Neural progenitor cell (in vitro differentiated cells): Measurements from ENCODE around the gene GDF11. TPM values are rescaled to one million over a fixed set of nuclear protein-coding genes. Genes with fewer than 3 reads are reported as not detected.

Experiments used
- DNase-seq: peaks from one replicate; pipeline ENCODE4 v3.0.0-alpha.2; 2016; ENCODE audit warnings: low spot score
- H2AFZ ChIP-seq: fragments of 200-600 bp; sonication (generic); replicated peaks from 2 replicates; pipeline ENCODE4 v1.6.1; 2016; ENCODE audit warnings: antibody characterized with exemption
- H3F3A ChIP-seq: fragments of 200-600 bp; sonication (generic); 2 replicates; pipeline ENCODE4 v1.6.1; 2016; ENCODE audit warnings: antibody characterized with exemption, low read depth
- H3K27ac ChIP-seq: fragments of 200-600 bp; sonication (generic); 2 replicates; pipeline ENCODE4 v1.5.1; 2016; ENCODE audit warnings: mild to moderate bottlenecking
- H3K27me3 ChIP-seq: fragments of 200-600 bp; sonication (generic); 2 replicates; pipeline ENCODE4 v1.6.1; 2016; ENCODE audit warnings: mild to moderate bottlenecking, moderate library complexity
- H3K36me3 ChIP-seq: fragments of 200-600 bp; sonication (generic); 2 replicates; pipeline ENCODE4 v1.5.1; 2016
- H3K4me1 ChIP-seq: fragments of 200-600 bp; sonication (generic); 2 replicates; pipeline ENCODE4 v1.6.1; 2016; ENCODE audit warnings: mixed run types
- H3K4me2 ChIP-seq: fragments of 200-600 bp; sonication (generic); 2 replicates; pipeline ENCODE4 v1.6.1; 2016
- H3K4me3 ChIP-seq: fragments of 200-600 bp; sonication (generic); 2 replicates; pipeline ENCODE4 v1.5.1; 2016
- H3K79me2 ChIP-seq: fragments of 200-600 bp; sonication (generic); 2 replicates; pipeline ENCODE4 v1.6.1; 2016; ENCODE audit warnings: low read depth
- H3K9ac ChIP-seq: fragments of 200-600 bp; sonication (generic); 2 replicates; pipeline ENCODE4 v1.6.1; 2016
- H3K9me3 ChIP-seq: fragments of 200-600 bp; sonication (generic); 2 replicates; pipeline ENCODE4 v1.5.1; 2016; ENCODE audit warnings: low read depth
- H4K20me1 ChIP-seq: fragments of 200-600 bp; sonication (generic); 2 replicates; pipeline ENCODE4 v1.6.1; 2016; ENCODE audit warnings: low read depth
- H3K27ac Mint-ChIP-seq: 3 replicates; pipeline ENCODE4 v1.8.0; 2021; ENCODE audit warnings: mixed read lengths
- H3K27me3 Mint-ChIP-seq: 2 replicates; pipeline ENCODE4 v1.8.0; 2022; ENCODE audit warnings: low read depth, mild to moderate bottlenecking, inconsistent platforms, moderate library complexity, mixed read lengths; ENCODE audit not compliant: insufficient read depth
- H3K36me3 Mint-ChIP-seq: 3 replicates; pipeline ENCODE4 v1.8.0; 2021; ENCODE audit warnings: mixed read lengths
- H3K4me1 Mint-ChIP-seq: 3 replicates; pipeline ENCODE4 v1.8.0; 2021; ENCODE audit warnings: mixed read lengths
- H3K4me3 Mint-ChIP-seq: 3 replicates; pipeline ENCODE4 v1.8.0; 2021; ENCODE audit warnings: mild to moderate bottlenecking, moderate library complexity, mixed read lengths
- H3K9me3 Mint-ChIP-seq: 3 replicates; pipeline ENCODE4 v1.8.0; 2020; ENCODE audit warnings: mixed read lengths
- CTCF ChIP-seq: fragments of 200-600 bp; sonication (generic); IDR thresholded peaks from 2 replicates; pipeline ENCODE4 v1.5.1; 2017; ENCODE audit warnings: antibody characterized with exemption, mild to moderate bottlenecking
- EZH2 ChIP-seq: fragments of 200-600 bp; sonication (generic); IDR thresholded peaks from 2 replicates; pipeline ENCODE4 v1.6.1; 2017; ENCODE audit warnings: antibody characterized with exemption, mild to moderate bottlenecking, moderate library complexity
- EZH2phosphoT487 ChIP-seq: fragments of 200-600 bp; sonication (generic); IDR thresholded peaks from 2 replicates; pipeline ENCODE4 v1.6.1; 2017; ENCODE audit warnings: antibody characterized with exemption
- total RNA-seq: library from RNA; depleted of rRNA; stranded (reverse); fragments of >200 nt; gene quantifications from 2 replicates; pipeline ENCODE4 v1.2.3, GENCODE V29; 2015; ENCODE audit warnings: low replicate concordance

GDF11 gene
- total RNA-seq, 1 donor from 2014 or later = 9.1 TPM

GRCh38 chr12:55724226-55724939 is 18.5 kb upstream of the GDF11 start:
- Mint-ChIP-seq H3K27ac (no peak overlapping the region), H3K36me3 (peaks cover 14% of the 10 kb centered on the region), H3K4me1 (peaks cover 31% of the 10 kb centered on the region), H3K27me3 (peaks cover 6% of the 10 kb centered on the region), H3K9me3 (no peaks in the 10 kb centered on the region), H3K4me3 (peak overlapping the region; percentile 53)
- no peak overlapping the region for H3K4me3 ChIP-seq
- H3K4me2 ChIP-seq = no peak overlapping the region
- H4K20me1 ChIP-seq = peaks cover 19% of the 10 kb centered on the region
- no peak overlapping the region for H3K27ac ChIP-seq
- no peaks in the 10 kb centered on the region for H3K36me3 ChIP-seq
- H3K9ac ChIP-seq = no peak overlapping the region
- H3K79me2 ChIP-seq = peaks cover 23% of the 10 kb centered on the region
- no peaks in the 10 kb centered on the region for H3K9me3 ChIP-seq
- peak; percentile 71 for DNase-seq
- H3F3A ChIP-seq = peaks cover 33% of the 10 kb centered on the region
- no peaks in the 10 kb centered on the region for H3K27me3 ChIP-seq
- H3K4me1 ChIP-seq = peaks cover 10% of the 10 kb centered on the region
- TF ChIP-seq CTCF (peak; percentile 69), EZH2phosphoT487 (no peak), EZH2 (no peak)
- H2AFZ ChIP-seq = no peak overlapping the region

GRCh38 chr12:55724940-55725309 is 18.0 kb upstream of the GDF11 start:
- no peak overlapping the region for H3K4me2 ChIP-seq
- TF ChIP-seq EZH2phosphoT487 (no peak), EZH2 (no peak), CTCF (no peak)
- H2AFZ ChIP-seq = no peak overlapping the region
- no peak overlapping the region for H3K27ac Mint-ChIP-seq
- no peaks in the 10 kb centered on the region for H3K27me3 ChIP-seq
- peaks cover 9% of the 10 kb centered on the region for H3K27me3 Mint-ChIP-seq
- no peaks in the 10 kb centered on the region for H3K9me3 Mint-ChIP-seq
- H3K4me1 Mint-ChIP-seq = peaks cover 30% of the 10 kb centered on the region
- H3K27ac ChIP-seq = no peak overlapping the region
- H3K9me3 ChIP-seq = no peaks in the 10 kb centered on the region
- no peak overlapping the region for H3K4me3 ChIP-seq
- H3K4me1 ChIP-seq = peaks cover 9% of the 10 kb centered on the region
- H3K4me3 Mint-ChIP-seq = peak overlapping the region; percentile 28
- H3K36me3 ChIP-seq = no peaks in the 10 kb centered on the region
- peaks cover 39% of the 10 kb centered on the region for H3F3A ChIP-seq
- peaks cover 14% of the 10 kb centered on the region for H3K36me3 Mint-ChIP-seq
- no peak overlapping the region for H3K9ac ChIP-seq
- no peak for DNase-seq
- H3K79me2 ChIP-seq = peaks cover 23% of the 10 kb centered on the region
- H4K20me1 ChIP-seq = peaks cover 19% of the 10 kb centered on the region

GRCh38 chr12:55725556-55725955 is 17.4 kb upstream of the GDF11 start:
- no peak overlapping the region for H2AFZ ChIP-seq
- no peaks in the 10 kb centered on the region for H3K36me3 ChIP-seq
- H3K4me1 ChIP-seq = peaks cover 16% of the 10 kb centered on the region
- no peak overlapping the region for H3K4me3 ChIP-seq
- Mint-ChIP-seq H3K4me1 (peaks cover 37% of the 10 kb centered on the region), H3K4me3 (peak overlapping the region; percentile 71), H3K27ac (no peak overlapping the region), H3K9me3 (no peaks in the 10 kb centered on the region), H3K27me3 (peaks cover 6% of the 10 kb centered on the region), H3K36me3 (peaks cover 14% of the 10 kb centered on the region)
- peaks cover 23% of the 10 kb centered on the region for H3K79me2 ChIP-seq
- TF ChIP-seq EZH2 (no peak), CTCF (no peak), EZH2phosphoT487 (no peak)
- peaks cover 21% of the 10 kb centered on the region for H4K20me1 ChIP-seq
- H3K27me3 ChIP-seq = no peaks in the 10 kb centered on the region
- no peaks in the 10 kb centered on the region for H3K9me3 ChIP-seq
- H3K9ac ChIP-seq = no peak overlapping the region
- no peak overlapping the region for H3K4me2 ChIP-seq
- H3K27ac ChIP-seq = no peak overlapping the region
- DNase-seq = no peak
- H3F3A ChIP-seq = peaks cover 45% of the 10 kb centered on the region
